Spleen (tissue), 11 donors: ENCODE results near the gene GPR21. TPM values are rescaled to one million over a fixed set of nuclear protein-coding genes. Genes with fewer than 3 reads are reported as not detected.

Source experiments
- DNase-seq: peaks from one replicate; pipeline ENCODE4 v3.0.0-alpha.2; 2020
- H3K27ac ChIP-seq, 8 donors: fragments of 200-600 bp; sonication (generic) in 7 of 8; 1 replicate in 4 of 8; 2 replicates in 4 of 8; pipeline versions ENCODE4 v1.5.0 to v1.8.0; 2016 to 2021; ENCODE audit warnings: inconsistent platforms in 4 of 8, mild to moderate bottlenecking in 4 of 8, moderate library complexity in 1 of 8
- H3K27me3 ChIP-seq, 7 donors: fragments of 200-600 bp; sonication (generic) in 6 of 7; replicated peaks in 1 of 7; 1 replicate in 4 of 7; 2 replicates in 3 of 7; pipeline versions ENCODE4 v1.5.0 to v1.8.0; 2016 to 2021; ENCODE audit warnings: inconsistent platforms in 3 of 7, mild to moderate bottlenecking in 1 of 7
- H3K36me3 ChIP-seq, 6 donors: fragments of 200-600 bp; sonication (generic) in 5 of 6; 1 replicate in 4 of 6; 2 replicates in 2 of 6; pipeline versions ENCODE4 v1.5.0 to v1.8.0; 2016 to 2021; ENCODE audit warnings: inconsistent platforms in 2 of 6
- H3K4me1 ChIP-seq, 6 donors: fragments of 200-600 bp; sonication (generic) in 5 of 6; 1 replicate in 3 of 6; 2 replicates in 3 of 6; pipeline versions ENCODE4 v1.5.0 to v1.8.0; 2016 to 2021; ENCODE audit warnings: inconsistent platforms in 3 of 6
- H3K4me3 ChIP-seq, 8 donors: fragments of 200-600 bp; sonication (generic) in 7 of 8; 1 replicate in 4 of 8; 2 replicates in 4 of 8; pipeline versions ENCODE4 v1.5.0 to v1.8.0; 2016 to 2021; ENCODE audit warnings: inconsistent platforms in 4 of 8, mild to moderate bottlenecking in 4 of 8, moderate library complexity in 2 of 8
- H3K9me3 ChIP-seq, 8 donors: fragments of 200-600 bp; sonication (generic) in 7 of 8; 1 replicate in 4 of 8; 2 replicates in 4 of 8; pipeline versions ENCODE4 v1.5.0 to v1.8.0; 2016 to 2021; ENCODE audit warnings: inconsistent platforms in 4 of 8
- CTCF ChIP-seq, 11 experiments: fragments of 200-600 bp in 7 of 11; fragments of 450-650 bp in 4 of 11; sonication (generic) in 4 of 11; IDR thresholded peaks in 8 of 11; conservative IDR thresholded peaks in 3 of 11; 1 replicate in 7 of 11; 2 replicates in 4 of 11; pipeline versions ENCODE4 v1.4.0 to v1.8.0; 2016 to 2021; ENCODE audit warnings: antibody characterized with exemption in 11 of 11, inconsistent platforms in 4 of 11, mild to moderate bottlenecking in 1 of 11
- POLR2A ChIP-seq, 3 donors: fragments of 450-650 bp; IDR thresholded peaks; one replicate each; pipeline ENCODE4 v1.5.1; 2017; ENCODE audit warnings: antibody characterized with exemption in 3 of 3, mild to moderate bottlenecking in 1 of 3
- POLR2AphosphoS5 ChIP-seq, 3 donors: sonication (generic); formaldehyde crosslinking; IDR thresholded peaks; one replicate each; pipeline ENCODE4 v1.5.1; 2017; ENCODE audit warnings: antibody characterized with exemption in 3 of 3
- WGBS, 5 donors: extraction: QIAGEN DNeasy Blood & Tissue Kit in 3 of 5; methylation state at CpG; one replicate each; pipeline versions ENCODE4 v1.1.5 to v1.1.7; 2013 to 2018; 5-methylcytosine and 5-hydroxymethylcytosine counted together
- intact Hi-C: fragments of 100-400 bp; cut with DNase I; formaldehyde crosslinking; loops from one replicate; pipeline ENCODE4 v1.15.0; 2023; ENCODE audit warnings: low total_unique reads
- polyA plus RNA-seq, 3 donors: library from polyadenylated mRNA; stranded (reverse); fragments of 200-250 nt; gene quantifications; one replicate each; pipeline ENCODE4 v1.2.1, GENCODE V29; 2013
- total RNA-seq, 7 donors: library from RNA; depleted of rRNA in 3 of 7; stranded (reverse); fragments of >200 nt in 3 of 7; fragmentation: NEBNext Ultra II Directional in 4 of 7; extraction: Animal tissue kit (Norgen Biotek cat#: 25700) in 4 of 7; gene quantifications; one replicate each; pipeline versions ENCODE4 v1.1.0 to v1.2.1, GENCODE V29; 2016 to 2021
- donor health status: healthy with polysubstance abuse.
- donor health status: DM: no; HTN: no; CAD: no; lungs with moderate emphysema.
- donor health status: DM: no; HTN: no; CAD: no.
- donor health status: Bipolar disorder and iron deficiency.
- donor health status: healthy.
- donor health status: DM: no; HTN: no; CAD: no.
- donor health status: DM: yes; HTN: yes; CAD: no.

GPR21 gene
- total and polyA plus RNA-seq, 10 donors = 0.19 to 5.4 (median 3.0) TPM; not detected in 1

DNA sequence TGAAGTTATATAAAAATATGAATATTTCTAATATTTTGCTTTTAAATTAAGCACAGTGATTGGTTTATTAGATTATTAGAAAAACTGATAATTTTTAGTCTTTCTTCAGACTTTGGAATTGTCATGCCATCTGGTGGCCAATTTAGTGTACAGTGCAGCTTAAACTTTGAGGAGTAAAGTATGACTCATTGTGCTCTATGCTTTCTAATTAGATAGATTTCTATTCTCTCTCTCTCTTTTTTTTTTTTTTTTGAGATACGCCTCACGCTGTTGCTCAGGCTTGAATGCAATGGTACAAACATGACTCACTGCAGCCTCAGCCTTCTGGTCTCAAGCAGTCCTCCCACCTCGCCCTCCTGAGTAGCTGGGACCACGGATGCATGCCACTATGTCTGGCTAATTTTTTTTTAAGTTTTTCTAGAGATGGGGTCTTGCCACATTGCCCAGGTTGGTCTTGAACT is 42.1 kb upstream of the GPR21 start:
- TF ChIP-seq POLR2AphosphoS5 (IDR thresholded peaks at IDR 0.05) (no peak), CTCF (IDR thresholded peaks at IDR 0.05 in 8 of 11, conservative IDR thresholded peaks at IDR 0.05 in 3 of 11) (peak; percentile 39 to 76 (median 67))
- 43 to 55% (median 52%) methylated on average over 4 of the region's 4 CpGs for WGBS, 5 donors
- Histone ChIP-seq H3K27ac (no peak overlapping the region), H3K4me3 (no peak overlapping the region), H3K4me1 (peaks cover 0 to 14% (median 0%) of the 10 kb centered on the region in 6 donors), H3K27me3 (no peaks in the 10 kb centered on the region), H3K36me3 (peaks cover 0 to 73% (median 22%) of the 10 kb centered on the region in 6 donors), H3K9me3 (no peaks in the 10 kb centered on the region)
- no peak for DNase-seq
- intact Hi-C loops = no loop called here

GRCh38 chr9:122996586-122996985 is 36.9 kb upstream of the GPR21 start:
- no peak for DNase-seq
- Histone ChIP-seq H3K4me1 (peaks cover 0 to 1% (median 0%) of the 10 kb centered on the region in 6 donors), H3K36me3 (peaks cover 0 to 90% (median 32%) of the 10 kb centered on the region in 6 donors), H3K9me3 (no peaks in the 10 kb centered on the region), H3K27ac (no peak overlapping the region), H3K4me3 (no peak overlapping the region), H3K27me3 (no peaks in the 10 kb centered on the region)
- no peak for TF ChIP-seq POLR2AphosphoS5 (IDR thresholded peaks at IDR 0.05)
- no peak for TF ChIP-seq CTCF (IDR thresholded peaks at IDR 0.05 in 8 of 11, conservative IDR thresholded peaks at IDR 0.05 in 3 of 11)
- 90 to 98% (median 94%) methylated on average over 1 of the region's 1 CpG for WGBS, 5 donors
- intact Hi-C loops = no loop called here

GRCh38 chr9:122998448-122998847 is 35.0 kb upstream of the GPR21 start:
- WGBS, 5 donors = 91 to 95% (median 93%) methylated on average over 5 of the region's 5 CpGs
- Histone ChIP-seq H3K4me1 (peaks cover 0 to 12% (median 2%) of the 10 kb centered on the region in 6 donors), H3K4me3 (no peak overlapping the region), H3K36me3 (peaks cover 0 to 86% (median 32%) of the 10 kb centered on the region in 6 donors), H3K27me3 (no peaks in the 10 kb centered on the region), H3K27ac (no peak overlapping the region), H3K9me3 (no peaks in the 10 kb centered on the region)
- TF ChIP-seq CTCF (IDR thresholded peaks at IDR 0.05 in 8 of 11, conservative IDR thresholded peaks at IDR 0.05 in 3 of 11) (no peak), POLR2A (IDR thresholded peaks at IDR 0.05) (no peak), POLR2AphosphoS5 (IDR thresholded peaks at IDR 0.05) (no peak)
- intact Hi-C loops = no loop called here
- DNase-seq = no peak

DNA sequence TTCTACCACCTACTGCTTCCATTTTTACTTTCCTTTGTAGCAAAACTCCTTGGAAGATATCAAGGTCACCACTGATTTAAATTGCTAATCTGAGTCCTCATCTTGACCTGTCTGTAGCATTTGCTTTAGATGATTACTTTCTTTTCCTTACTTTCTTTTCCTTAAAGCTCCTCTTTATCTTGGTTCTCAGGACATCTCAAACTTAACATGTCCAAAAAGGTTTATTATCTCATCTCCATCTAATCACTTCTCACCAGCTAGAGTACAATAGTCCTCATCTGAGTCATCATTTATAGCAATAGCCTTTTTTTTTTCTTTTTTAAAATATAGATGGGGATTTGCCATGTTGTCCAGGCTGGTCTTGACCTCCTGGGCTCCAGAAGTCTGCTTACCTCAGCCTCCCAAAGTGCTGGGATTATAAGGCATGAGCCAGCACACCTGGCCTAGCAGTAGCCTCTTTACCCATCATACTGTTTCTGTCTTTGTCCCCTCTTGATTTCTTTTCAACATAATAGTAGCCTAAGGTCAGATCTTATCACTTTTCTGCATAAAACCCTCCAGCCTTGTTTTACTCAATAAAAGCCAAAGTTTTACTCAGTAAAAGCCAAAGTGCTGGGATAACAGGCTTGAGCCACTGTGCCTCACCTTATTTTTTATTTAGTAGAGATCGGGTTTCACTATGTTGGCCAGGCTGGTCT is 32.9 kb upstream of the GPR21 start:
- Histone ChIP-seq H3K27me3 (no peaks in the 10 kb centered on the region), H3K4me1 (peaks cover 0 to 13% (median 5%) of the 10 kb centered on the region in 6 donors), H3K27ac (no peak overlapping the region), H3K4me3 (no peak overlapping the region), H3K36me3 (peaks cover 0 to 88% (median 37%) of the 10 kb centered on the region in 6 donors), H3K9me3 (no peaks in the 10 kb centered on the region)
- 98 to 100% (median 100%) methylated on average over 1 of the region's 1 CpG for WGBS, 5 donors
- DNase-seq = no peak
- no peak for TF ChIP-seq POLR2A (IDR thresholded peaks at IDR 0.05)
- no peak for TF ChIP-seq CTCF (IDR thresholded peaks at IDR 0.05 in 8 of 11, conservative IDR thresholded peaks at IDR 0.05 in 3 of 11)
- intact Hi-C loops = no loop called here
